Testis (tissue), 2 donors: ENCODE data around the gene CCDC178.

Source experiments
- POLR2A ChIP-seq: fragments of 450-650 bp; IDR thresholded peaks from one replicate; pipeline ENCODE4 v1.6.1; 2017; ENCODE audit warnings: antibody characterized with exemption, mild to moderate bottlenecking, moderate library complexity
- TF ChIP-seq, protein P1 (sequence below), 3 experiments: fragments of 450-650 bp in 2 of 3; fragments of 200-600 bp in 1 of 3; sonication (generic) in 1 of 3; IDR thresholded peaks; one replicate each; pipeline ENCODE4 v1.5.1; 2016 to 2019; ENCODE audit warnings: antibody characterized with exemption in 3 of 3, mild to moderate bottlenecking in 2 of 3, moderate library complexity in 1 of 3

DNA sequence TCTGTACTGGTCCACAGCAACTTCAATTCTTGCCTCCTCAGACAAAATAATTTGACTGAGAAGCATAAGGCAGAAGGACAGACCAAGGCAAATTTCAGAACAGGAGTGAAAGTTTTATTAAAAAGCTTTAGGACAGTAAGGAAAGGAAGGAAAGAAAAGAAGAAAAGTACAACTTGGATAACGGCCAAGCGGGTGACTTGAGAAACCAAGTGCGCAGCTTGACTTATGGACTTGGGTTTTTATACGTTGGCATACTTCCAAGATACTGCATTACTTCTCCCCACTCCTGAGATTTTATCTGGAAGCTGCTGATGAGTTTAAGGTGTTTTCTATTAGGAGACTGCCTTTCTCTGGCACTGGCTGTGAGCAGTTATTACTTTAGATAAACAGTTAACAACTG, 64.7 kb downstream of the CCDC178 start:
- TF ChIP-seq, protein P1, sequence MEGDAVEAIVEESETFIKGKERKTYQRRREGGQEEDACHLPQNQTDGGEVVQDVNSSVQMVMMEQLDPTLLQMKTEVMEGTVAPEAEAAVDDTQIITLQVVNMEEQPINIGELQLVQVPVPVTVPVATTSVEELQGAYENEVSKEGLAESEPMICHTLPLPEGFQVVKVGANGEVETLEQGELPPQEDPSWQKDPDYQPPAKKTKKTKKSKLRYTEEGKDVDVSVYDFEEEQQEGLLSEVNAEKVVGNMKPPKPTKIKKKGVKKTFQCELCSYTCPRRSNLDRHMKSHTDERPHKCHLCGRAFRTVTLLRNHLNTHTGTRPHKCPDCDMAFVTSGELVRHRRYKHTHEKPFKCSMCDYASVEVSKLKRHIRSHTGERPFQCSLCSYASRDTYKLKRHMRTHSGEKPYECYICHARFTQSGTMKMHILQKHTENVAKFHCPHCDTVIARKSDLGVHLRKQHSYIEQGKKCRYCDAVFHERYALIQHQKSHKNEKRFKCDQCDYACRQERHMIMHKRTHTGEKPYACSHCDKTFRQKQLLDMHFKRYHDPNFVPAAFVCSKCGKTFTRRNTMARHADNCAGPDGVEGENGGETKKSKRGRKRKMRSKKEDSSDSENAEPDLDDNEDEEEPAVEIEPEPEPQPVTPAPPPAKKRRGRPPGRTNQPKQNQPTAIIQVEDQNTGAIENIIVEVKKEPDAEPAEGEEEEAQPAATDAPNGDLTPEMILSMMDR (IDR thresholded peaks at IDR 0.05), result no peak
- no peak for TF ChIP-seq POLR2A
